Fibroblast of the aortic adventitia (primary cell): ENCODE results near the gene NUCB1. TPM values are rescaled to one million over a fixed set of nuclear protein-coding genes. Genes with fewer than 3 reads are reported as not detected.

ENCODE experiments used
- DNase-seq: peaks from one replicate; pipeline ENCODE4 v3.0.0-alpha.2; 2010; ENCODE audit warnings: low read depth
- H3K4me3 ChIP-seq: 2 replicates; pipeline ENCODE4 v1.5.1; 2011; ENCODE audit warnings: low read depth, mild to moderate bottlenecking, control low read depth, low read length, moderate library complexity
- total RNA-seq: library from RNA; depleted of rRNA; stranded (reverse); fragments of >200 nt; gene quantifications from 2 replicates; pipeline ENCODE4 v1.2.3, GENCODE V29; 2012; ENCODE audit warnings: low replicate concordance
- TF ChIP-seq, protein P1 (sequence below): IDR thresholded peaks from 2 replicates; pipeline ENCODE4 v1.5.1; 2011; ENCODE audit warnings: mild to moderate bottlenecking, low read length, control low read depth, inconsistent platforms; ENCODE audit not compliant: insufficient read depth

Gene NUCB1
- total RNA-seq, 1 donor: 267 TPM

DNA sequence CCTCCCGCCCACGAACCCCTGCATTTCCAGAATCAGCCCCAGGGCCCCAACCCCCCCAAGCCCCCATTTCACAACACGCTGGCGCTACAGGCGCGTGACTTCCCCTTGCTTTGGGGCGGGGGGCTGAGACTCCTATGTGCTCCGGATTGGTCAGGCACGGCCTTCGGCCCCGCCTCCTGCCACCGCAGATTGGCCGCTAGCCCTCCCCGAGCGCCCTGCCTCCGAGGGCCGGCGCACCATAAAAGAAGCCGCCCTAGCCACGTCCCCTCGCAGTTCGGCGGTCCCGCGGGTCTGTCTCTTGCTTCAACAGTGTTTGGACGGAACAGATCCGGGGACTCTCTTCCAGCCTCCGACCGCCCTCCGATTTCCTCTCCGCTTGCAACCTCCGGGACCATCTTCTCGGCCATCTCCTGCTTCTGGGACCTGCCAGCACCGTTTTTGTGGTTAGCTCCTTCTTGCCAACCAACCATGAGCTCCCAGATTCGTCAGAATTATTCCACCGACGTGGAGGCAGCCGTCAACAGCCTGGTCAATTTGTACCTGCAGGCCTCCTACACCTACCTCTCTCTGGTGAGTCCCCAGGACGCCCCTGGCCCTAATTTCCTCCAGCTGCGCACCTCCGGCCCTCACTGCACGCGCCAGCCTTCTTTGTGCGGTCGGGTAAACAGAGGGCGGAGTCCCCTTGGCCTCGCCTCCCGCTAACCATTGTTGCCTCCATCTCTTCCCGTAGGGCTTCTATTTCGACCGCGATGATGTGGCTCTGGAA is 65.1 kb downstream of the NUCB1 start, which contains the start of gene FTL:
TSS of gene FTL (plus strand) at position 270 of the 766 bp plus-strand sequence. CDS start at position 469, 199 bp downstream.
- peak; percentile 96 for DNase-seq
- TF ChIP-seq, protein P1, sequence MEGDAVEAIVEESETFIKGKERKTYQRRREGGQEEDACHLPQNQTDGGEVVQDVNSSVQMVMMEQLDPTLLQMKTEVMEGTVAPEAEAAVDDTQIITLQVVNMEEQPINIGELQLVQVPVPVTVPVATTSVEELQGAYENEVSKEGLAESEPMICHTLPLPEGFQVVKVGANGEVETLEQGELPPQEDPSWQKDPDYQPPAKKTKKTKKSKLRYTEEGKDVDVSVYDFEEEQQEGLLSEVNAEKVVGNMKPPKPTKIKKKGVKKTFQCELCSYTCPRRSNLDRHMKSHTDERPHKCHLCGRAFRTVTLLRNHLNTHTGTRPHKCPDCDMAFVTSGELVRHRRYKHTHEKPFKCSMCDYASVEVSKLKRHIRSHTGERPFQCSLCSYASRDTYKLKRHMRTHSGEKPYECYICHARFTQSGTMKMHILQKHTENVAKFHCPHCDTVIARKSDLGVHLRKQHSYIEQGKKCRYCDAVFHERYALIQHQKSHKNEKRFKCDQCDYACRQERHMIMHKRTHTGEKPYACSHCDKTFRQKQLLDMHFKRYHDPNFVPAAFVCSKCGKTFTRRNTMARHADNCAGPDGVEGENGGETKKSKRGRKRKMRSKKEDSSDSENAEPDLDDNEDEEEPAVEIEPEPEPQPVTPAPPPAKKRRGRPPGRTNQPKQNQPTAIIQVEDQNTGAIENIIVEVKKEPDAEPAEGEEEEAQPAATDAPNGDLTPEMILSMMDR: no peak
- H3K4me3 ChIP-seq: peak within 1 kb of the TSS; percentile 99

DNA sequence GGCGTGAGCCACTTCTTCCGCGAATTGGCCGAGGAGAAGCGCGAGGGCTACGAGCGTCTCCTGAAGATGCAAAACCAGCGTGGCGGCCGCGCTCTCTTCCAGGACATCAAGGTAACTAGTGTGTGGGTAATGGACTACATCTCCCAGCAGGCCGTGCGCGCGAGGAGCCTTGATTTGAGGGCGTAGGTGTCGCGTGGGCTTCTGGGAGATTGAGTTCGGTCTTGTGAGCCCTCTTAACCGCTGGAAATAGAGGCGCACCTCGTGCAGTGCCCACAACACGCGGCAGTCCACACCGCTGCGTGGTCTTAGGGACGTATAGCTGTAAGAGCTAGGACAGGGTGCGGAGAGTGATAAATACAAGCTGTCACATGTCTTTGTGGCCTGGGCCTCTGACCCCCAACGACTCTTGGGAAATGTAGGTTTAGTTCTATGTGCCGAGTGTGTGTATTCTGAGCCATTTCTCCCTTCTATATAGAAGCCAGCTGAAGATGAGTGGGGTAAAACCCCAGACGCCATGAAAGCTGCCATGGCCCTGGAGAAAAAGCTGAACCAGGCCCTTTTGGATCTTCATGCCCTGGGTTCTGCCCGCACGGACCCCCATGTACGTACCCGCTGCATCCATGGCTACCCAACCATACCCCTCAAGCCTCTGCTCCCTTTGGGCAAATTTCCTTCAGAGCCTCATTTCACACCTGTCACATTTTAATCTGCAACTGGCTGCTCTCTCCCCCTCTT is 65.9 kb downstream of the NUCB1 start:
- DNase-seq: peak; percentile 79
- TF ChIP-seq, protein P1: no peak
- peak overlapping the region; percentile 99 for H3K4me3 ChIP-seq

DNA sequence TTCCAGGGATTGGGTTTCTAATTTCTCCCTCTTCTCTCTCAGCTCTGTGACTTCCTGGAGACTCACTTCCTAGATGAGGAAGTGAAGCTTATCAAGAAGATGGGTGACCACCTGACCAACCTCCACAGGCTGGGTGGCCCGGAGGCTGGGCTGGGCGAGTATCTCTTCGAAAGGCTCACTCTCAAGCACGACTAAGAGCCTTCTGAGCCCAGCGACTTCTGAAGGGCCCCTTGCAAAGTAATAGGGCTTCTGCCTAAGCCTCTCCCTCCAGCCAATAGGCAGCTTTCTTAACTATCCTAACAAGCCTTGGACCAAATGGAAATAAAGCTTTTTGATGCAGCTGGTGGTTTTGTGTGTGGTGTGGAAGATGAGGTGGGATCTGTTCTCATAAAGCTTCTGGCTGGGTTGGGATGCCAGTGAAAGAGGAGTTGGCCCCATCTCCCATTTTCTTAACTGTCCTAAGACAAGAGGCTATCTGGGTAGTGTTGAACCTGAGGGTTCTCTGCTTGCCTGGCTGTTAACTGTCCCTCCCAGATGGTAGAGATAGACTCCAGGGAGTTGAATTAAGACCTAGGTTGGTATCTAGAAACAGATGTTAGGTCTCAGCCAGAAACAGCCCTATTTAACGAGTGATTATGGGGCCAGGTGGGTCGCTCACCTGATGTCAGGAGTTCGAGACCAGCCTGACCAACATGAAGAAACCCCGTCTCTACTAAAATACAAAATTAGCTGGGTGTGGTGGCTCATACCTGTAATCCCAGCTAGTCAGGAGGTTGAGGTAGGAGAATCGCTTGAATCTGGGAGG is 66.6 kb downstream of the NUCB1 start:
- DNase-seq: peak; percentile 22
- H3K4me3 ChIP-seq: peak overlapping the region; percentile 99
- TF ChIP-seq, protein P1: no peak

DNA sequence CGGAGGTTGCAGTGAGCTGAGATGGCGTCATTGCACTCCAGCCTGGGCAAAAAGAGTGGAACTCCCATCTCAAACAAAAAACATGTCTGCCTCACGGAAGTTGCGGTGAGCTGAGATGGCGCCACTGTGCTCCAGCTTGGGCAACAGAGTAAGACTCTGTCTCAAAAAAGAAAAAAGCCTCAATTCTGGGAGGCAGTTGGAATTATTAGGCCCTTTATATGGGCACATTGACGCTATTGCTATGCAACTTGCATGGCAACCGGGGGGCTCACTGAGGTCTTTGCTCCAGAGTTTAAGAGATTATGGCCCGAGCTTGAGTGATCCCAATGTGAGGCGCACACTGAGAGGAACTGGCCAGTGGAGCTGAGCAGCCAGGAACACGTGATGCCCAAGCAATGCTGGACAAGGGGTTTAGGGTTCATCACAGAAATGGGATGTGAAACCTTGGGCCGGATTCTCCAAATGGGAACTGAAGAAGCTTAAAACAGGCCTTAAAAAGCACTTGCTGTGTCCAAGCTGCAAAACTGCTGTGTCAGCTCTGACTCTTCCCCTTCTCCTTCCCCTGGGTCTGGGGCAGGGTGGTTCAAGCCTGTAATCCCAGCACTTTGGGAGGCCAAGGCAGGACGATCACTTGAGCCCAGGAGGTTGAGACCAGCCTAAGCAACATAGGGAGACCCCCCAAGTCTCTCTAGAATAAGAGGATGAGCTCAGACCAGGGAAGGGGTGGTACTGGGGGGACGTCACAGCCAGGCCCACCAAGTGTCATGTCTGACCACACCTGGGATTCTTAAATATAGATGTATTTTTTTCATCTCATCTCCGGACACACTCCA is 67.5 kb downstream of the NUCB1 start:
- TF ChIP-seq, protein P1: no peak
- peak; percentile 87 for DNase-seq
- peak overlapping the region; percentile 99 for H3K4me3 ChIP-seq

DNA sequence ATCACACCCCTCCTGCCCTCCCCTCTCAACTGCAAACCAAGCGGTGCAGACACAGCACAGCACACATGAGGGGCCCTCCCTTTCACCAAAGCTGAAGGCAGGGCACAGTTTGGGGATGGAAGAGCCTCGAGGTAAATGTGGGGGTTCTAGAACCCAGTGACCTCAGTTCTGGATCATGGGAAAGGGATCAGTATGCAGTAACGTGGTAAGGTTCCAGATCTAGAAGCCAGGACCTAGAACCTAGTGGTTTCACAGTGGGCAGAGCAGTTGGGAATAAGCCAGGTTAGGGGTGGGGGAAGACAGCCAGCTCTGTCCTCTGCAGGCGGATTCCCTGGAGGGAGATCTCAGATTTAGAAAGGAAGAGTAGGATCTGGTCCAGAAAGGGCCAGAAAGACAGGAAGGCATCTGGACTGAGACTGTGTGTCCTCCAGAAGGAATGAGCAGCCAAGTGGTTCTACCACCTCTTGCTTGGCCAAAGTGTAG is 68.1 kb downstream of the NUCB1 start:
- DNase-seq: peak; percentile 70
- TF ChIP-seq, protein P1: no peak
- H3K4me3 ChIP-seq: no peak overlapping the region

DNA sequence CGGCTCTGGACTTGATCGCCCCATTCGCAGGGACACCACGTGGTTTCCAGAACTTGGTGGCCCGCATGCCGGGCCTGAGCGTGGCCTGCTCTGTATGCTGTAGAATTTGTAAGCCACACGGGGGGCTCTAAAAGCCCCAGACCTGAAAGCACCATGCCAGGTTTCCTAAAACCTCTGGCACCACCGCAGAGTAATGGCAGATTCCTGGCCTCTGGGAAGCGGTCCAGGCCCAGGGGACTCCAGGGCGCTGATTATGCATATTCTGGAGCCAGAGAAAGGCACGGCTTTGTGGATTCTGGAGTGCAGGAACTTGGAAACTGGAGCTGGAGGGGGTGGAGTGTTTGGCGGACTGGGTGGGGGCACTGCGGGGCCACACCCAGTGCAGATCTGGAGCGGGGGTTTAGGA is 68.7 kb downstream of the NUCB1 start:
- DNase-seq: peak; percentile 42

More for the DNA sequence above, 68.7 kb downstream of the NUCB1 start:
- TF ChIP-seq, protein P1: no peak
- H3K4me3 ChIP-seq: no peak overlapping the region
